Stimulated activated CD8-positive, alpha-beta memory T cell treated with anti-CD3 and anti-CD28 coated beads, Interleukin-7, amount 100 ng/mL, for 48 hours (primary cell): ENCODE results near the gene PIKFYVE.

Experiments used
- DNase-seq, 2 donors: peaks; one replicate each; pipeline ENCODE4 v3.0.0-alpha.2; 2020; ENCODE audit warnings: low read depth in 1 of 2; ENCODE audit errors: extremely low read depth in 1 of 2

PIKFYVE gene

GRCh38 chr2:208406474-208407451, 140.7 kb downstream of the PIKFYVE start, which contains the start of gene PTH2R:
Gene PTH2R, plus strand, starts transcription at chr2:208406792. Its CDS starts 252 bp downstream, at chr2:208407044.
- no peak for DNase-seq

GRCh38 chr2:208407667-208408066, 141.6 kb downstream of the PIKFYVE start:
- DNase-seq = no peak
